ENCODE data around the gene RTTN. TPM values are rescaled to one million over a fixed set of nuclear protein-coding genes. Genes with fewer than 3 reads are reported as not detected.

Gene RTTN
- total RNA-seq, 1 donor from 2014 or later, result 10.8 TPM

- no peaks in the 10 kb centered on the region for H3K9me3 ChIP-seq
- intact Hi-C loops (cut with DNase I), result no loop called here
Observed at GRCh38 chr18:70220628-70221027, 15.1 kb upstream of the RTTN start.

GRCh38 chr18:70219688-70220087, 14.2 kb upstream of the RTTN start:
- intact Hi-C loops (cut with DNase I), result no loop called here
- no peak for TF ChIP-seq CTCF (IDR thresholded peaks at IDR 0.05)
- no peak for DNase-seq
- Histone ChIP-seq H3K4me3 (no peak overlapping the region), H3K36me3 (no peaks in the 10 kb centered on the region), H3K27me3 (ENCODE audit: low read depth) (no peaks in the 10 kb centered on the region), H3K9me3 (no peaks in the 10 kb centered on the region), H3K4me1 (no peaks in the 10 kb centered on the region), H3K27ac (no peak overlapping the region)
- ATAC-seq, result no peak

More at GRCh38 chr18:70220628-70221027, 15.1 kb upstream of the RTTN start:
- Histone ChIP-seq H3K4me1 (no peaks in the 10 kb centered on the region), H3K36me3 (no peaks in the 10 kb centered on the region), H3K27me3 (ENCODE audit: low read depth) (no peaks in the 10 kb centered on the region), H3K27ac (no peak overlapping the region), H3K4me3 (no peak overlapping the region)
- TF ChIP-seq CTCF (IDR thresholded peaks at IDR 0.05), result no peak
- DNase-seq, result no peak
- ATAC-seq, result no peak

- DNase-seq, result no peak
- TF ChIP-seq CTCF (IDR thresholded peaks at IDR 0.05), result no peak
- Histone ChIP-seq H3K36me3 (no peaks in the 10 kb centered on the region), H3K27me3 (ENCODE audit: low read depth) (no peaks in the 10 kb centered on the region), H3K4me3 (no peak overlapping the region), H3K9me3 (no peaks in the 10 kb centered on the region), H3K4me1 (no peaks in the 10 kb centered on the region), H3K27ac (no peak overlapping the region)
- intact Hi-C loops (cut with DNase I), result no loop called here
- ATAC-seq, result no peak
Observed at GRCh38 chr18:70216788-70217187, 11.3 kb upstream of the RTTN start.

- Histone ChIP-seq H3K36me3 (no peaks in the 10 kb centered on the region), H3K9me3 (no peaks in the 10 kb centered on the region), H3K27ac (no peak overlapping the region), H3K4me1 (peaks cover 10% of the 10 kb centered on the region), H3K27me3 (ENCODE audit: low read depth) (no peaks in the 10 kb centered on the region), H3K4me3 (no peak overlapping the region)
- no peak for DNase-seq
- no peak for TF ChIP-seq CTCF (IDR thresholded peaks at IDR 0.05)
- ATAC-seq, result no peak
- intact Hi-C loops (cut with DNase I), result no loop called here
Observed at GRCh38 chr18:70207181-70207580, 1.7 kb upstream of the RTTN start.

GRCh38 chr18:70200286-70200685, 5.2 kb downstream of the RTTN start:
- H3K27ac ChIP-seq, result no peak overlapping the region
- peaks cover 10% of the 10 kb centered on the region for H3K4me1 ChIP-seq
- no peak for DNase-seq
- H3K9me3 ChIP-seq, result no peaks in the 10 kb centered on the region
- H3K4me3 ChIP-seq, result no peak overlapping the region
- no peak for ATAC-seq
- no peak for TF ChIP-seq CTCF (IDR thresholded peaks at IDR 0.05)
- H3K36me3 ChIP-seq, result peaks cover 48% of the 10 kb centered on the region
- intact Hi-C loops (cut with DNase I), result no loop called here
- H3K27me3 ChIP-seq (ENCODE audit: low read depth), result no peaks in the 10 kb centered on the region

- intact Hi-C loops (cut with DNase I), result loop anchor here (10.0 kb wide), 1 partner anchor 237 kb away; no protein-coding TSS in a partner anchor
- H3K4me3 ChIP-seq, result no peak overlapping the region
- H3K4me1 ChIP-seq, result no peaks in the 10 kb centered on the region
- no peak for TF ChIP-seq CTCF (IDR thresholded peaks at IDR 0.05)
- no peak for DNase-seq
- no peaks in the 10 kb centered on the region for H3K27me3 ChIP-seq (ENCODE audit: low read depth)
- H3K27ac ChIP-seq, result no peak overlapping the region
- no peak for ATAC-seq
- H3K9me3 ChIP-seq, result no peaks in the 10 kb centered on the region
- peaks cover 71% of the 10 kb centered on the region for H3K36me3 ChIP-seq
Observed at GRCh38 chr18:70197844-70198243, 7.6 kb downstream of the RTTN start.
